CD4-positive, alpha-beta T cell treated with Interleukin-10 for 1 hour (primary cell): ENCODE data around the gene UGT8.
A peak's percentile ranks its signal among the peaks of the same experiment; 100 is the strongest.

Experiments used
- DNase-seq: peaks from one replicate; pipeline ENCODE4 v3.0.0-alpha.2; 2020

UGT8 gene

DNA sequence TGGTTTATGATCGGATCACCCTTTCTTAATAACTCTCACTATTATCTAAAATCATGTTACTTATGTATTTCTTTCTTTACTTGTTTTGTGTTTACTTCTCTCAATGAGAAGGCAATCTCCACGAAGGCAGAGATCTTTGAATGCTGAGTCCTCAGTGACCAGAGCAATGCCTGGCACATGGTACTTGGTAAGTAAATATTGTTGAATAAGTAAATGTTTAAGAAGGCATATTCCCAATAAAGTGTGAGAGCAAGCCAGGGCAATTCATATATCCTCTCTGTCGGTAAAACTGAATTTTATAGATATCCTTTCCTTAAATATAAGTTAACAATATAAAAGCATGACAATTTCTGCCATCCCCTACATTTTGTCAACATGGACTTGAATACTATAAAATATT, 94.4 kb downstream of the UGT8 start:
- no peak for DNase-seq

DNA sequence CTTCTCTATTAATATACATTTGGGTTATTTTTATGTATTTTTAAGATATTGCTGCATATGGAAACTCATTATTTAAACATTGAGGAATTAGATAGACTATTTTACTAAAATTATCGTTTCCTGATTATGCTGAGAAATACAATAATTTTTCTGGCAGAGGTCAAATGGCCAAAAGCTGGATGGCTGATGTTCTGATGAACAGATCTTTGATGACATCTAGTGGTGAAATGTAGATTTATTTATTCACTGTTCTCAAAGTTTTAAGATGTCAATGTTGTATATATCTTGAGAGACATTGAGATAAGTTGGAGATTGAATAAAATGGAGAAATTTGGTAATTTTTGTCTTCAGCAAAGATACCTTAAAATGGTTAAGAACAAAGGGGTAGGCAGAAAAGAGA, 96.2 kb downstream of the UGT8 start:
- DNase-seq = peak; percentile 12

DNA sequence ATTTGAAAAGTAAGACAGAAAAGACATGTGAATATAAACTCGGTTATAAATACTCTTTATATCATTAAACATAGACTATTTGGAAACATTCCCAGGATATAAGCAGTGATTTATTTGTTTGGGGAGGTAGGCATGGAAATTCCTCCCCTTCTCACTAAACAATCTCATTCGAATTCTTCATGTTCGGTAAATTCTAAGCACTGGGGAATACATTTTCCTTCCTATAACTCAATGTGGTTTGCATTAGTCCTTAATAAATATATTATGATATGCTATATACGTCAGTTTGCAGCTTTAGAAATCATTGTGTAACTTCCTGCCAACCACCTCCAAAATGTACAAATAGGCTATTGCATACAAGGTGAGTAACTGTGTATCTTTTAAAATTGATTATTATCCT, 99.6 kb downstream of the UGT8 start:
- DNase-seq = no peak

DNA sequence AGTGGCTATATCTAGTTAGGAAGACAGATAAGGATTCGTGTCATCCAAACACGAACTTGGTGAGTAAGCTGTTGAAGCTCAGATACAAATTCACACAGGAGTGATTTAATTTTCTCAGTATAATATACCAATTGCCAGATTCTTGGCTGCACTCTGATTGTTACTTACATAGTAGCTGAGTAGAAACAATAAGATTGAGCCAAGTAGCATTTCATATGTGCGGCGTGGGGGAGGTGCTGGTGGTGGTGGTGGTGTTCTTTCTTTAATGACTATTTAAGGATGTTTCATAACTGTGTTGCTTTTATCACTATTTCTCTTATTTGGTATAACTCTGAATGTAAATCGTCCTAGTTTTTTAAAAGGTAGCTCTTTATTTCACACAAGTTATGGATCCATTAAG, 102.9 kb downstream of the UGT8 start:
- no peak for DNase-seq

DNA sequence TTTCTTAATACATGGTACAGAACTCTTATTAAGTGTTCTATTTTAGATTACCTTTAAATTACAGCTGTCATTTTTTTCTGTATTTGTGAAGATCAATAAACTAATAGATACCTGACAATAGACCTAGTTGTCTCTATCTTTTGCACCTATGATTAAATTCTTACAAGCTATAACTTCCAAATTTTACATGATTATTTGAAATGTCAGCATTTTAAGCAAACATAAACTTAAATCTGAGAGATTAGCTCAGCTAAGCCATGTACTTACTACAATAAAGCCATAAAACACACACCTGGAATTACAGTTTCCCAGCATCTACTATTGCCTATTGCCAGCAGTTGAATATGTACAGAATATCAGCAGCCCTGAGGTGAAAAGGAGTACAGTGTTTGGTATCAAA, 118.8 kb downstream of the UGT8 start:
- DNase-seq = no peak

DNA sequence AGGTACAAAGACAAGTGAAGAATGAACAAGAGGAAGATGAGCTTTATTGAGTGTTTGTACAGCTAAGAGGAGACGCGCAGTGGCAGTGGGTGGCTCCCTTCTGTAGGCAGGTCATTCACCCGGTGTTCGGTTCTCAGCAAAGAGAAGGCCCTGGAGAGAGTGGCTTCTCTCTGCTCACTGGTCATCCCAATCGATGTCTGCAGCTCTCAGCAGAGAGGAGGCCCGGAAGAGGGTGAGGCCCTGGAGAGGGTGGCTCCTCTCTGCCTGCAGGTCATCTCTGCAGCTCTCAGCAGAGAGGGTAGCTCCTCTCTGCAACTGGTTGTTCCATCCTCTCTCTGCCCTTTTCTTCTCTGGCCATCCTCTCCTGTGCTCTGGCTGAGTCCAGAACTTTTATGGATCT, 126.5 kb downstream of the UGT8 start:
- DNase-seq = no peak

DNA sequence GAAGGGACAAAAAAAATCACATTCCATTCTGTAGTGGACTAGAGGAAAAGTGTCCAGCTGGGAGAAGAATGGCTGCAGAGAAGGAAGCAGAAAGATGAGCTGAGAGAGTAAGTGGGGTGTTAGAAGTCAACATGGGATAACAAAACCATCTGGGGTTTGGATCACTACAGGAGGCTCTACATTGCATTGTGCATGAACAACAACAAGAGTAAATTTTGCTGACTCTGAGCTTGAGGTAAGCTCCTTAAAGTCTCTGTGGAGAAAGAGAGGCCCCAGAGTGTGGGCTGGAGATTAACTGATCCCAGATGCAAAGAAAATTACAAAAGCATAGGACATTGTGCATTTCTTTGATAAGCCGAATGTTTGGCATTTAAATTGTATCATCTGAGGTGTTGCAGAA, 128.9 kb downstream of the UGT8 start:
- DNase-seq = no peak
